HTR-8/SVneo (cell line): ENCODE measurements around the gene RGS6.

Source experiments
- DNase-seq: peaks from one replicate; pipeline ENCODE4 v3.0.0; 2011; ENCODE audit warnings: low spot score, mixed read lengths; ENCODE audit not compliant: insufficient read length
- FAIRE-seq: peaks from 2 replicates; lab custom pipeline; 2011; peaks lifted over from hg19 to GRCh38; lab: Jason Lieb, UNC

Gene RGS6

DNA sequence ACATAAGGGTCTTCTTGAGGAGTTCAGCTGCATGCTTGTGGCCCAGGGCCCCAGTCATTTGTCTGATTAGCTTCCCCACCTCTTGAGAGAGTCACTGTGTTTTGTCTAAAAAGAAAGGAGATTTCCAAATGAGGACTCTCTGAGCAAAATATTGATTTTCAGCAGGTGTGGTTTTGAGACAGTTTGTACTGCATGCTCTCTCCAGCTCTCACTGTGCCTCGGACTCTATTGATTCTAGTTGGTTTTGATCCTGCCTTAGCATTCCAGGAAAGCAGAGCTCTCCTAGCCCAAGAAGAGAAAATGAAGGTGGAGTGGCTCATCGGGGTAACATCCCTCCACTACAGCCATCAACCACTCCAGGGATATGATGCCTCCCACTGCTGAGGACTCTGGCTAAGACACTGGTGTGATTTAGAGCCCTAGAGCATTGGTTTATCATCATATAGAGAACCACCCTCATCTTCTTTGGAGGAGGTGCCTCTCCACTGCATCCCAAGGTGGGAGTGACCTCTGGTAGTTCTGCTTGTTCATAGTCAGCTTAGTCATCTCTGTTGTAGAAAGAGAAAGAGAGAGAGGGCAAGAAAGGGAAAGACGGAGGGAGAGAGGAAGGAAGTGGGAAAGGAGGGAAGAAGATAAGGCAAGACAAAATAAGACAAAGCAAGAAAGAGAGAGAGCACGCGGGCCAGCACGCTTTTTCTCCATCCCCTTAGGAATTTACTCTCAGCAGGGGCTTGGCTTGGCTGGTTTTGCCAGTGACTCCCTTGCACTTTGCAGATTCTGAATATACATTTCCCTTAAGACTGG, 596.0 kb downstream of the RGS6 start:
- peak; percentile 40 for FAIRE-seq
- DNase-seq = no peak

DNA sequence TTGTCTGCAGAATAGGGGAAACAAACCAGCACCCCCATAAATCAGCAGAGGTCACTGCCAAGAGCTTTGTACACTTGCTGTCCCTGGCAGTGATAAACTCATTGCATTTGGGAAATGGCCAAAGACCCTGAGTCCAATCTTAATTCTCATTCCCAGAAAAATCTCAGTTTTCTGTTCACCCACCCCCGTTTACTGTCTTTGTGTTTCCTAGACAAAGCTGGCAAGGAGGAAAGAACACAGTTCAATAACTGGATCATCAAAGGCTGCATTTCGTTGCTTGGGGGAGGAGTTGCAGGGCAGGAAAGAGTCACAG, 596.6 kb downstream of the RGS6 start:
- DNase-seq (no peak), FAIRE-seq (peak; percentile 26)

DNA sequence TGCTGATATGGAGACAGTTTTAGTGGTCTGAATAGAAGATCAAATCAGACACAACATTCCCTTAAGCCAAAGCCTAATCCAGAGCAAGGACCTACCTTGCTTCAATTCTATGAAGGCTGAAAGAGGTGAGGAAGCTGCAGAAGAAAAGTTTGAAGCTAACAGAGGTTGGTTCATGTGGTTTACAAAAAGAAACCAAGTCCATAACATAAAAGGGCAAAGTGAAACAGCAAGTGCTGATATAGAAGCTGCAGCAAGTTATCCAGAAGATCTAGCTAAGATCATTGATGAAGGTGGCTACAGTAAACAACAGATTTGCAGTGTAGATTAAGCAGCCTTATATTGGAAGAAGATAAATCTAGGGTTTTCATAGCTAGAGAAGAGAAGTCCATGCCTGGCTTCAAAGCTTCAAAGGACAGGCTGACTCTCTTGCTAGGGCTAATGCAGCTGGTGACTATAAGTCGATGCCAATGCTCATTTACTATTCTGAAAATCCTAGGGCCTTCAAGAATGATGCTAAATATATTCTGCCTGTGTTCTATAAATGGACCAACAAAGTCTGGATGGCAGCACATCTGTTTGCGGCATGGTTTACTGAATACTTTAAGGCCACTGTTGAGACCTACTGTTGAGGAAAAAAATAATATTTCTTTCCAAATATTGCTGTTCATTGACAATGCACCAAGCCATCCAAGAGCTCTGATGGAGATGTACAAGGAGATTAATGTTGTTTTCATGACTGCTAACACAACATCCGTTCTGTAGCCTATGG, 600.6 kb downstream of the RGS6 start:
- DNase-seq (no peak), FAIRE-seq (no peak)

DNA sequence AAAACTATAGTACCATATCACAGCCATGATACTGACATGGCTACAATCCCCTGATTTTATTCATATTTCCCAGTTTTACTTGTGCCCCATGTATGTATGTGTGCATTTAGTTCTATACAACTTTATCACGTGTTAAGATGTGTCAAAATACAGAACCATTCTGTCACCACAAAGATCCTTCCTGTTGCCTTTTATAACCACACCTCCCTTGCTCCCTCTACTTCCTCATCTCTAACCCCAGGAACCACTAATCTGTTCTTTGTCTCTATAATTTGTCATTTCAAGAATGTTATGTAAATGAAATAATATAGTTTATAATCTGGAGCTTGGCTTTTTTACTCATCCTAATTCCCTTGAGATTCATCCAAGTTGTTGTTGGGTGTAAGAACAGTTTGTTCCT, 603.3 kb downstream of the RGS6 start:
- FAIRE-seq = peak; percentile 44

DNA sequence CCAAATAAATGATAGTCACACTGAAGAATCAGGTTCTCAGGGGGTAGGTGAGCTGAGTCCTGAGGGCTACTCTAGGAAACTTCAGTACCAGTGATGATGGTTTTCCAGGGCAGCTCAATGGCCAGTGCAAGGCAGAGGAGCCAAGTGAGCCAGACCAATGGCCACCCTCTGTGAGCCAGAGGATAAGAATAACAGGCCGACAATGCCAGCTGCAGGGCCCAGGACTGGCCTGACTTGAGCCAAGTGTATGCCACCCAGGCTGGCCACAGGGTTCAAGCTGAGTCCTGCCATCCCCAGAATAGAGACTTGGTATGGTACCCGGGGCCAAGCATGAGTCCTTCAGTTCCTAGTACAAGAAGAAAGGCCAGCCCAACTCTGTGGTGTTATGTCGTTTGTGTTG, 606.2 kb downstream of the RGS6 start:
- peak; percentile 58 for FAIRE-seq

More for the DNA sequence above, 603.3 kb downstream of the RGS6 start:
- no peak for DNase-seq

DNA sequence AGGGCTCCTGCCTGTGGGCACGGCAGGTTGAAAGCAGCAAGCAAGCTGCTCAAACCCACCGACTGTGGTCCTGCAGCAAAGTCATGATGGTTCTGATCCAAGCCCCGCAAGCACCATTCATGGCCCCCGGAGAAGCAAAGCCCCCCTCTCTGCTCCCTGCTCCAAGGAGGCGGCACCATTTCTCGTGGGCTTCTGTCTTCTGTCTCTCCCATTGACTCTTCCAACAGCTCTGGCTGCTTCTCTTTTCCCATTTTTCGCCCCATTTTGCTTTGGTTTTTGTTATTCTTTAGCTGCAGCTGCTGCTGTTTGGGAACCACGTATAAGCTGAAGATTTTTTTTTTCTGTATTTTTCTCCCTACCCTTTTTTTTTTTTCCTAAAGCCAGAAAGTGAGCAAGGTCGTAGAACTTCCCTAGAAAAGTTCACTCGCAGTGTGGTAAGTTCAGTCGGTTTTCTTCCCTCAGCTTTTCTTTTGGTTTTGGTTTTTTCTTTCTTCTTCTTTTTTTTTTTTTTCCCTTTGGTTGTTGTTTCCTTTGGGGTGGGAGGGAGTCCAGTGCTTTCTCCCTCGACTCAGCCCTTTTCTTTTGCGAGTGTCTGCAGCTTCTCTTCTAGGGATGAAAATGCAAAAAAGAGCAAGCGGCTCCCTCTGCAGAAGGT, 607.6 kb downstream of the RGS6 start:
- FAIRE-seq (no peak), DNase-seq (no peak)

More for the DNA sequence above, 606.2 kb downstream of the RGS6 start:
- no peak for DNase-seq

DNA sequence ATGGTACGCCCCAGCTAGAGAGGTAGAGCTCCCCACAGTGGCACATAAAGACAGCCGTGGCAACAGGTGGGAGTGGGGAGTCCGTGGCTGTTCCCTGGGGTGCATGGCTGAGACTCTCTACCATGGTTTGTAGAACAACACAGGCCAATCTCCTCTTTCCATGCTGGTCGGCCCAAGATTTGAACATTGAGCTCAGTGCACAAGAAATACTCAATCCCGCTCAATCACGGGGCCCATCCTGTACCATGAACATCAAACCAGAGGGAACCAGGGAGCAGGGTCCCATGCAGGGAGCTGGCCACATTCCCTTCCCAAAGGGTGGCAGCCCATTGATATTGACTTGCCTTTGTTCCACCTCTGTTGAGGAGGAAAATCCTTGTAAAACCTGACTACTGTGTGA, 608.6 kb downstream of the RGS6 start:
- FAIRE-seq = peak; percentile 64

DNA sequence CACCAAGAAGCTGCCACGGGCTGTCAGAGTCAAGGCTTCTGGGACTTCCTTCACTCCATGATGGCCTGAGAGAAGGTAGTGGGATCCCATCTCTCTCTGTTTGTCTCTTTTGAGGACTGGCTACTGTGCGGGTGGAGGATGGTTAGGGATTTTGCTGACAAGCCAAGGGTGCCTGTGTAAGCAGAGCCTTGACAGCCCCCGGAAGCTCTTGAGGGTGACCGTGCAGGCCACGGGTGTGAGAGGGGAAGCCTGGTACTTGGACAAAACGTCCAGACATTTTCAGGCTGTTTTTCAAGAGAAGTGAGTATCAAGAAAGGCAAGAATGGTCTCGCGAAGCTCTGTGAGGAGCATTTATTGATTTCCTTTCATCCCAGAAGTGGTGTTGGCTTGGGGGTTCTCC, 609.3 kb downstream of the RGS6 start:
- DNase-seq (no peak), FAIRE-seq (no peak)

More for the DNA sequence above, 608.6 kb downstream of the RGS6 start:
- no peak for DNase-seq

DNA sequence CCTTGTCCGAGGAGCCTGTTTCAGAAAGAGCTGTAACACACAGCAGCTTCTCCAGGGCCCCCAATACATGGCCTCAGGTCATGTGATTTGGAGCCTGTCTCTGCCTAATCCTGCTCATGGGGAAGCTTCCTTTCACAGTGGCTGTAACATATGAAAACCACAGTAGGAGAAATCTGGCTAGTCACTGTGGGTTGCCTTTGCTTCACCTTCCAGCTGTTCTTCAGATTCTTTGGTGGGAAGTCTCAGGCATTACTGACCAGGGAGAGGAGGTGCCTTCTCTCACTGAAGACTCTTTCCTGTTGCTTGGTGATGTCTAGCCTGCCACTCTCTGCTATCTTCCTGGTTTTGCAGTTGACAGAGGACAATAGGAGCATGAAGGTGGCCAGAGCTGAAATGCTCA, 611.1 kb downstream of the RGS6 start:
- DNase-seq = no peak
- FAIRE-seq = no peak

DNA sequence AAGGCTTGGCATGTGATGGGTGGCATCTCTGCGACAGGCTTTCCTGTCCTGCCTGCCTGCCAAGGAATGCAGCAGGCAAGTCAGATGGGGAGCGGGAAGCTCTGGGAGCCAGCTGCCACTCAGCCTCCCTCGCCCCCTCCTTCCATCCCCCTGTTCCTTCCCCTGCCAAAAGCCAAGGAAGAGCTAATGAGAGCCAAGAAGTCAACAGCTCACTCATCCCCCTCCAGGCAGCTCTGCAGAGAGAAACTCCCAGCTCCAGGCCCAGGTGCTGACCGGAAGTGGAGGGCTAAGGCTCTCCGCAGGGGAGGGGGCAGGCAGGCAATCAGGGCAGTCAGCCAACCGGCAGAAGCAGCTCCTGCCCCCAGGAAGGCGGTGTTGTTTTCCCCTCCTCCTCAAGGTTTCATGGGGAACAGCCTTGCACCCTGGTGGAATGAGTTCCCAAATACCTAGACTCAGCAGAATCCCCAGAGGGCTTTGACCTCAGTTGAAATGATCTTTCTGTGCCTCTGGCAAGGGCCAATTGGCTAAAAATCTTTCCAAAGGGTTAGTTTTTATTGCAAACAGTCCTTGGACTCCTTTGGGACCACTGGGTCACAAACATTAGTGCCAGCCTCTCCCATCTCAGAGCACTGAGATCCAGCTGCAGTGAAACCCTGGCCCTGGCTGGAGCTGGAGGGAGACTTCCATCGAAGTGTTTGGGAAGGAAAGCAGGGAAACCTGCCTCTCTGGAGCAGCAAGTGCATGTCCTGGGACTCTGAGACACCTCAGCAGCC, 612.6 kb downstream of the RGS6 start:
- peak; percentile 81 for FAIRE-seq
- DNase-seq = no peak

DNA sequence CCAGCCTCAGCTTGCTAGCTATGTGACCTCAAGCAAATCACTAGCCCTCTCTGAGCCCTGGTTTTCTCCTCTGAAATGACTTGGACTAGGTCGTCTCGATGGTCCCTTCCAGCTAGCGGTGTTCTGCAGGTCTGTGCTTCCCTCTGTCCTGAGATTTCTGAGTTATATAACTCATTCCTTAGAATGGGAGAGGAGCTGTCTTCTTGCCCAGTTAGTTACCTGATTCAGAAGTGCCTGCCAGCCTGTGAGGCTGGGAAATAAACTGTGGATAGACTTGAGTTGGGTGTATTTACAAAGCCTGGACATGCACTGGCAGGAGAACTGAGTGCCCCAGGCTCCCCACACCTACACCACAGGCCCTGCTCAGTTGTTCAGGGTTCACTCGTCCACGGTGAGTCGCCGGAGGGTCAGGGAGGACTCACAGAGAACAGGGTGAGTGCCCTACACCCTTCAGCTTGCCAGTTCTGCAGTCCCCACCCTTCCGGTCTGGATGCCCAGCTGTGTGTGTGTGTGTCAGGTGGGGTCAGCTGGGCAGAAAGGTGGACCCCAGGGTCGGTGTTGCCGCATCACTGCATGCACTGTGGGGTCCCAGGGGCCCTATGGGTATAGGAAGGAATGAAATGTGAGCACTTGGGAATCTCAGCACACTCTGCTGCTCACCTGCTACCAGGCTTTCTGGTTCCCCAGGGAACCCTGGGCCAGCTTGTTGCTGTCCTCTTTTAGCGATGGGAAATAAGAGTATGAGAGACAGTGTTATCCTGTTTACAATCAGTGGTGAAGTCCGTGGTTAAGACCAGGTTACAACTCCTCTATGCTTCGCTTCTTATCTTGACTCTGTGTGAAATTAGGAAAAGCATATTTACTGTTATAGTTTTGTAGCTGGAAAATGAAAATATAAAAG, 613.4 kb downstream of the RGS6 start:
- DNase-seq (no peak), FAIRE-seq (peak; percentile 74)

DNA sequence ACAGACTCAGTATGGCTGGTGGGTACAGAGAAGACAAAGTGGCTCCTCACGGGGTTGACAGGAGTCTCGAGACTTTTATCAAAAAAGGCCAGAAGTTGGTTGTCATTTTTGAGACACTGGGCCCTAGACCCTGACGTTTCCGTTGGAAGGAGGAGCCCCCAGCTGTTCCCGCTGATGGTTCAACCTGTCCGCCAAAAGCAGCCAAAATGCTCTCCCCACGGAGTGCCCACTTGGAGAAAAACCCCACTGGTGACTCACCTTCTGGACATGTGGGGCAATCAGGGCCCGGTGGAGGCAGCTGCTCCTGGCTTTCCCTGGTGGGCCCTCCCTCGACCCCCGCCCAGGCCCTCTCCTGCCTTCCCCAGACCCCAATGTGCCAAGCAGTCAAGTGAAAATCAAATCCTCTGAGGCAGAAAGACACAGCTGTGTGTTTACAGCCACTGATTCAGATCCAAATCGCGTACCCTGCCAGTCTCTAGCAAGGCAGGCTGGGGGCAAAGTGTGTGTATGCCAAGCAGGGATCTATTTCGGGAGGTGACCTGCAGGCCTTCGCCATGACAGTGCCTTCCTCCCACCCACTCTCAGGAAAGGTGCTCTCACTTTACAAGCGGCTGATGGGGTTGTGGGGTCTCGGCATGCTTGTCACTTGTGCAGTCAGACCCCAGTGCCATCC, 614.3 kb downstream of the RGS6 start:
- peak; percentile 49 for FAIRE-seq

DNA sequence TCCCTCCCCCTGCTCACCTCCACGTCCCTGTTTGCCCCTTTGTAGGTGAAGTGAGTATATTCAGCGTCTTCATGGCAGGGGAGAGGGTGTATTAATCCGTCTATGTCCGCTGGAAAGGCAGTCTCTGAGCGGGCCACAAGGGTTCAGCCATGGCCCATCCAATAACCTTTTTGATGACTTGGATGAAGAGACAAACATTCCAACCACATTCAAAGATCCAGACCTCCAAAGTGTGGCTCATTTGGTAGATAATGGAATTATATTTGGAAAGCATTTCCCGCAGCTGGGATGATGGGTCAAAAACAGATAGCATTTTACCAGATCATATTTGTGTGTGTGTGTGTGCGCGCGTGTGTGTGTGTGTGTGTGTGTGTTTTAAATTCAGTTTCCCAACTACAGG, 615.8 kb downstream of the RGS6 start:
- FAIRE-seq (peak; percentile 86), DNase-seq (no peak)

More for the DNA sequence above, 614.3 kb downstream of the RGS6 start:
- no peak for DNase-seq

DNA sequence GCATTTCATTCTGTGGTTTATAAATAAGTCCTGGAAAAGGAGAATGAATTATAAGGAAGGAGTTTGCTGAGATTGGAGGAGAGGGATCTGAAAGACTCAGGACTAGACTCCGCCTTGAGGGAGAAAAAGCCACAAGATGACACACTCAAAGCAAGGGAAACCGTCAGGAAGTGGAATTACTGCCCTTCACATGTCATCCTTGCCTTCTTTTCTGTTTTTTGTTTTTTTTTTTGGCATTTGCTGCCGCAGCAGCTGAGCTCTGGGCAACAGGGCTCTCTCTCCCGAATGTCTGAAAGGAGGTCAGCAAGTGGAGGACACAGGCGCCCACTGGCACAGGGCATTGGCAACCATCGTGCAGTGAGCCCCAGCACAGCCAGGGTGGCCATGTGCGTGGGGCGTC, 616.8 kb downstream of the RGS6 start:
- FAIRE-seq (peak; percentile 31), DNase-seq (no peak)

DNA sequence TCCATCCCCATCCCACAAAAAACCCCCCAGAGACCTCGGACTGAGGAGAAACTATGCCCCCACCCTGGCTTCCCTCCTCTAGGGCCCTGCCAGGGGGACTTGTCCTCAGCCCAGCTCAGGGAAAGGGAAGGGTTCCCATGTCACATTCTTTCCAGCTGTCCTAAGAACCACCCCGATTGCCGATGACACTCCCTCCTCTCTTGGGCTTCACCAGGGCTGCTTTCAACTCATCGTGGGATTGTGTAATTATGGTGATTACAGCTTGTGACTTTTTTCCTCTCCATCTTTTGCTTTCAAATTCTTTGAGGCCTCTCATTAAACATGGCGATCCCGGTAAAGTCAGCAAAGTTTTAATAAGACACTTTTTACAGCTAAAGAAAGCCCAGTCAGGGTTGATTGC, 617.6 kb downstream of the RGS6 start:
- DNase-seq (no peak), FAIRE-seq (no peak)

DNA sequence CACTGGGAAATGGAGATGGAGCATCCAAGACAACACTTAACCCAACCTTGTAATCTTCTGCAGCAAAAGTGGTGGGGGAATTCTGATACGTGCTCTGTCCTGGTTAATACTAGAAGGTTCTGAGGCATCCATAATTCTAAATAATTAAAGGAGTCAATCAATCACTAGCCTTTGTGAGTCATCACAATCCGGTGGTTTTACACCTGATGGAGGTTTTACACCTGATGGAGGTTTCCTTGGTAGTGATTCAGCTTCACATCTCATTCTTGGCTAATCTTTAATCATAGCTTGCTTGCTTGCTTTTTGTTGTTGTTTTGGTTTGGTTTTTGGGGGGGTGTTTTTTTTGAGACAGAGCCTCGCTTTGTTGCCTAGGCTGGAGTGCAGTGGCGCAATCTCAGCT, 618.3 kb downstream of the RGS6 start:
- FAIRE-seq (peak; percentile 23), DNase-seq (no peak)

DNA sequence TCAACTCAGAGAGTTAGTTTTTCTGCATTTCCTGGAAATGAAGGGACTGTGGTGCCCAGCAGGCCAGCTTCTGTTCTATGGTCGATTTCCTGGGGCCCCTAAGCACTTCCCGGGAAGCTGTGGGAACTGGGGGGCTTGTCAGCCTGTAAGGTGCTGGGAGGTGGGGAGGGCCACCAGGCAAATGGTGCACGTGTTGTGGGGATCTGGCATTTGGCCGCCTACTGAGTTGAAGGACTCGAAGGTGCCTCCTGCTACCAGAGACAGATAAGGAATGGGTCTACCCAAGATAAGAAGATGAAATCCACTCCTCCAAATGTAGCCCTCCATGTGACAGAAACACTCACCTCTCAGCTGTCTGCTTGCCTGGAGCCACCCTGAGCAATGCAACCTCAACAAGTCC, 620.0 kb downstream of the RGS6 start:
- no peak for FAIRE-seq
- no peak for DNase-seq

DNA sequence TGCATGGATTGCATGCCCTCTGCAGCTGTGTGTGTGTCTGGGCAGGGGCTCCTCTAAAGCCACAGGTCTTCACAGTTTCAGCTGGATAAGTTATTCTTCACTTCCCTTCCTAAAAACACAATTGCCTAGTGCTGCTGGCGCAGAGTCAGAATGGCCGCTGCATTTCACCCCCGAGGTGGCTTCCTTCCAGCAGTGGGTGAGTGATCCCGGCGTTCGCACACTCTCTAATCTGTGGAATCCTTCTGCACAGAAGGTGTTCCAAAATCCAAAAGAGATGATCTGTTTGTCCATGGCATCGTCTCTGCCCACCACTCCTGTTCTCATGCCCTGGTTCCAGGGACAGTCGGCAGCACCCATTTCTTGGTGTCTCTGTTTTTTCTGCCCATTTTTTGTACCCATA, 620.9 kb downstream of the RGS6 start:
- FAIRE-seq (no peak), DNase-seq (no peak)

DNA sequence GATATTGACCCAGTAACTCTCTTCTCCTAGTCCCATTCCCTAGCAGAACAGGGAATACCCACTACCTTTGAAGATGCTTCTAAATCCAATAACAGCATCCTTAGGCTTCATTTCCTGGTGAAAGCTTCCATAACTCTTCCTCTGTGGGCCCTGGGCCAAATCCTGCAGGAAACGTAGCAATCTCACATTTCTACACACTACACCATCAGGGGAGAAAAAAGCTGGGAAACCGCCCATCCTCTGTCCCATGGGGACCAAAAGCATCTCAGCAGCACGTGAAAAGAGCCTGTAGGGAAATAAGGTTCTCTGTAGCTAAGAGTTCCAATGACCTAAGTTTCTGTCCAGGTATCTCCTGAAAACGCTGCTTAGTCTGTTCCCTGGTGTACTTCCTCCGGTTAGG, 621.4 kb downstream of the RGS6 start:
- no peak for FAIRE-seq
- DNase-seq = no peak
